Measurements from ENCODE around the gene NHERF1.

NHERF1 gene

GRCh38 chr17:74728033-74728701 is 20.3 kb upstream of the NHERF1 start:
- no peak for TF ChIP-seq EP300 (IDR thresholded peaks at IDR 0.05; ENCODE audit: borderline replicate concordance)
- TF ChIP-seq CEBPB (IDR thresholded peaks at IDR 0.05), result no peak
- no peak for TF ChIP-seq TCF12 (IDR thresholded peaks at IDR 0.05; ENCODE audit: low read depth)
- TF ChIP-seq EGR1 (IDR thresholded peaks at IDR 0.05), result no peak
- TF ChIP-seq, protein P1, sequence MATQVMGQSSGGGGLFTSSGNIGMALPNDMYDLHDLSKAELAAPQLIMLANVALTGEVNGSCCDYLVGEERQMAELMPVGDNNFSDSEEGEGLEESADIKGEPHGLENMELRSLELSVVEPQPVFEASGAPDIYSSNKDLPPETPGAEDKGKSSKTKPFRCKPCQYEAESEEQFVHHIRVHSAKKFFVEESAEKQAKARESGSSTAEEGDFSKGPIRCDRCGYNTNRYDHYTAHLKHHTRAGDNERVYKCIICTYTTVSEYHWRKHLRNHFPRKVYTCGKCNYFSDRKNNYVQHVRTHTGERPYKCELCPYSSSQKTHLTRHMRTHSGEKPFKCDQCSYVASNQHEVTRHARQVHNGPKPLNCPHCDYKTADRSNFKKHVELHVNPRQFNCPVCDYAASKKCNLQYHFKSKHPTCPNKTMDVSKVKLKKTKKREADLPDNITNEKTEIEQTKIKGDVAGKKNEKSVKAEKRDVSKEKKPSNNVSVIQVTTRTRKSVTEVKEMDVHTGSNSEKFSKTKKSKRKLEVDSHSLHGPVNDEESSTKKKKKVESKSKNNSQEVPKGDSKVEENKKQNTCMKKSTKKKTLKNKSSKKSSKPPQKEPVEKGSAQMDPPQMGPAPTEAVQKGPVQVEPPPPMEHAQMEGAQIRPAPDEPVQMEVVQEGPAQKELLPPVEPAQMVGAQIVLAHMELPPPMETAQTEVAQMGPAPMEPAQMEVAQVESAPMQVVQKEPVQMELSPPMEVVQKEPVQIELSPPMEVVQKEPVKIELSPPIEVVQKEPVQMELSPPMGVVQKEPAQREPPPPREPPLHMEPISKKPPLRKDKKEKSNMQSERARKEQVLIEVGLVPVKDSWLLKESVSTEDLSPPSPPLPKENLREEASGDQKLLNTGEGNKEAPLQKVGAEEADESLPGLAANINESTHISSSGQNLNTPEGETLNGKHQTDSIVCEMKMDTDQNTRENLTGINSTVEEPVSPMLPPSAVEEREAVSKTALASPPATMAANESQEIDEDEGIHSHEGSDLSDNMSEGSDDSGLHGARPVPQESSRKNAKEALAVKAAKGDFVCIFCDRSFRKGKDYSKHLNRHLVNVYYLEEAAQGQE (IDR thresholded peaks at IDR 0.05; ENCODE audit: low read depth), result no peak
- no peak for TF ChIP-seq TAF1 (IDR thresholded peaks at IDR 0.05; ENCODE audit: low read depth)
- TF ChIP-seq NFIC (IDR thresholded peaks at IDR 0.05), result no peak
- TF ChIP-seq FOXM1 (IDR thresholded peaks at IDR 0.05; ENCODE audit: borderline replicate concordance, low read depth), result no peak
- no peak for TF ChIP-seq MAX (IDR thresholded peaks at IDR 0.05)
- no peak for TF ChIP-seq ZBTB7A (IDR thresholded peaks at IDR 0.05; ENCODE audit: low read depth)
- TF ChIP-seq YY1 (IDR thresholded peaks at IDR 0.05; ENCODE audit: low read depth), result no peak
- TF ChIP-seq CREB1 (IDR thresholded peaks at IDR 0.05; ENCODE audit: low read depth), result no peak
- TF ChIP-seq RAD21 (IDR thresholded peaks at IDR 0.05; ENCODE audit: low read depth), result no peak
- no peak for TF ChIP-seq TEAD4 (IDR thresholded peaks at IDR 0.05)
- TF ChIP-seq, protein P2, sequence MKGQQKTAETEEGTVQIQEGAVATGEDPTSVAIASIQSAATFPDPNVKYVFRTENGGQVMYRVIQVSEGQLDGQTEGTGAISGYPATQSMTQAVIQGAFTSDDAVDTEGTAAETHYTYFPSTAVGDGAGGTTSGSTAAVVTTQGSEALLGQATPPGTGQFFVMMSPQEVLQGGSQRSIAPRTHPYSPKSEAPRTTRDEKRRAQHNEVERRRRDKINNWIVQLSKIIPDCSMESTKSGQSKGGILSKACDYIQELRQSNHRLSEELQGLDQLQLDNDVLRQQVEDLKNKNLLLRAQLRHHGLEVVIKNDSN (IDR thresholded peaks at IDR 0.05), result no peak

GRCh38 chr17:74728702-74729075 is 19.7 kb upstream of the NHERF1 start:
- no peak for TF ChIP-seq CREB1 (IDR thresholded peaks at IDR 0.05; ENCODE audit: low read depth)
- no peak for TF ChIP-seq ZBTB7A (IDR thresholded peaks at IDR 0.05; ENCODE audit: low read depth)
- TF ChIP-seq EP300 (IDR thresholded peaks at IDR 0.05; ENCODE audit: borderline replicate concordance), result no peak
- TF ChIP-seq CEBPB (IDR thresholded peaks at IDR 0.05), result no peak
- TF ChIP-seq MAX (IDR thresholded peaks at IDR 0.05), result no peak
- no peak for TF ChIP-seq TCF12 (IDR thresholded peaks at IDR 0.05; ENCODE audit: low read depth)
- TF ChIP-seq, protein P1 (IDR thresholded peaks at IDR 0.05; ENCODE audit: low read depth), result no peak
- TF ChIP-seq FOXM1 (IDR thresholded peaks at IDR 0.05; ENCODE audit: borderline replicate concordance, low read depth), result no peak
- TF ChIP-seq, protein P2 (IDR thresholded peaks at IDR 0.05), result no peak
- no peak for TF ChIP-seq TEAD4 (IDR thresholded peaks at IDR 0.05)
- TF ChIP-seq EGR1 (IDR thresholded peaks at IDR 0.05), result no peak
- TF ChIP-seq TAF1 (IDR thresholded peaks at IDR 0.05; ENCODE audit: low read depth), result no peak
- TF ChIP-seq YY1 (IDR thresholded peaks at IDR 0.05; ENCODE audit: low read depth), result no peak
- TF ChIP-seq RAD21 (IDR thresholded peaks at IDR 0.05; ENCODE audit: low read depth), result no peak
- no peak for TF ChIP-seq NFIC (IDR thresholded peaks at IDR 0.05)

- TF ChIP-seq EGR1 (IDR thresholded peaks at IDR 0.05) (no peak), RAD21 (IDR thresholded peaks at IDR 0.05; ENCODE audit: low read depth) (no peak), TCF12 (IDR thresholded peaks at IDR 0.05; ENCODE audit: low read depth) (no peak)
- TF ChIP-seq, protein P2 (IDR thresholded peaks at IDR 0.05), result no peak
Observed at GRCh38 chr17:74729368-74729767, 19.1 kb upstream of the NHERF1 start.

DNA sequence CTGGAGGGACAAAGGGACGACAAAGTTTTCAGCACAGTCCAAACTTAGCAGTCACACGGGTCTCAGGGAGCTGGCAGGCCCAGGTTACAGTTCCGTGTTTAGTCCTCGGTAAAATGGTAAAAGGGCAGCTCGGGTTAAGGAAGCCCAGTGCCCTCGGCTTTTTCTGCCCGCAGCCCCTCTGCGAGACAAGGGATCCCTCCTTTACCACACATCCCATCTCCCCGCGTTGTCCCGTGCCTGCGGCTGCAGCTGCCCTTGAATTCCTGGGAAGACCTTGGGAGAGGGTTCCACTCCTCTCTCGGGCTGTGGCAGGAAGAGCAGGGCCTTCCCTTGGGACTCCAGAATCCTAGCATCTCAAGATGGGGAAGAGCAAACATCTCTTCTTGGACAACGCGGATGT is 18.6 kb upstream of the NHERF1 start:
- TF ChIP-seq MAX (IDR thresholded peaks at IDR 0.05) (no peak), TAF1 (IDR thresholded peaks at IDR 0.05; ENCODE audit: low read depth) (no peak), NFIC (IDR thresholded peaks at IDR 0.05) (no peak)

DNA sequence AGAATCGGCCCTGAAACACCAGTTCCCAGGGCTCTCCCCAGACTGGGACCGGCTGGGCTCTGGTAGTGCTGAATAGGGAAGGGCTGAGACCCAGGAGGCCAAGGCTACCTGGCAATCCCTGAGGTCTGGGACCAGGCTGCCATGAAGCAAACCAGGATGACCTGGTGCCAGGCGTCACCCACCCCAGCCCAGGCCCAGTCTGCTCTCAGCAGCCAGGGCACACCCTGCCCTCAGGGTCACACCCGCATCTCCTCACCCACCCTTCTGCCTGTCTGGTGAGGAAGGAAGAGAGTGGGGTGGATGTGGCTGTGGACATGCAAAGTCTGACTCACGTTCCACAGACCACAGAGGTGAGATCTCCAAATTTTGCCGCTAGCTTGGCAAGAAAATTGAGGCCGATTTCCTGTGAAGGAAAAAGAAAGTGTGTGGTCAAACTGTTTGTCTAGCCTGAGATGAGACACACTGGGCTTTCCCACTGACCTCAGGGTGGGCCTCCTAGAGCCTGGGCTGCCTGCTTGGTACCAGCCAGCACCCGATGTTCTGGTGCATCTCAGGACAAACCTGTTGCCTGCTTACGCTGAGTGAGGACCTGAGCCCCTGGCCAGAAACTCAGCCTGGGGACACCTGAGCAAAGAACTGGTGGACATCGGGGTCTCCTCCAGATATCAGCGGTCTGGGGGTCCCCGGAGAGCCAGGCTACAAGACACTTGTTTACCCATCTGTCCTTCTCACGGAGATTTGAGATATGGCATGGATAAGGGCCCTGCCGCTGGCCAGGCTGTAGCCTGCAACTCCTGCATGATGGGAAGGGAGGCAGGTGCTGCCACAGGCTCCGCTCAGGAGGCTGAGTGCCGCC is 17.7 kb upstream of the NHERF1 start:
- no peak for TF ChIP-seq CREB1 (IDR thresholded peaks at IDR 0.05; ENCODE audit: low read depth)
- TF ChIP-seq RAD21 (IDR thresholded peaks at IDR 0.05; ENCODE audit: low read depth), result no peak
- no peak for TF ChIP-seq NFIC (IDR thresholded peaks at IDR 0.05)
